Peyer's patch (tissue), 4 donors: ENCODE results near the gene FARP1. TPM values are rescaled to one million over a fixed set of nuclear protein-coding genes. Genes with fewer than 3 reads are reported as not detected.
"Not testable (repeated sequence)": the region's sequence is repeated elsewhere in the genome, so short reads cannot be mapped to it uniquely, and the experiment has no call there.

Source experiments
- DNase-seq, 3 donors: peaks; one replicate each; pipeline ENCODE4 v3.0.0-alpha.2; 2017 to 2019
- H3K27ac ChIP-seq, 4 donors: fragments of 200-600 bp; sonication (generic); one replicate each; pipeline ENCODE4 v1.5.1; 2016 to 2019
- H3K27me3 ChIP-seq, 2 donors: fragments of 200-600 bp; sonication (generic); one replicate each; pipeline ENCODE4 v1.5.1; 2019
- H3K36me3 ChIP-seq, 3 donors: fragments of 200-600 bp; sonication (generic); one replicate each; pipeline ENCODE4 v1.5.1; 2016 to 2019
- H3K4me1 ChIP-seq, 4 donors: fragments of 200-600 bp; sonication (generic); one replicate each; pipeline ENCODE4 v1.5.1; 2016 to 2019
- H3K4me3 ChIP-seq, 4 donors: fragments of 200-600 bp; sonication (generic); 1 replicate in 3 of 4; 2 replicates in 1 of 4; pipeline ENCODE4 v1.5.1; 2016 to 2019; ENCODE audit warnings: mild to moderate bottlenecking in 1 of 4
- H3K9me3 ChIP-seq, 4 donors: fragments of 200-600 bp; sonication (generic); one replicate each; pipeline ENCODE4 v1.5.1; 2016 to 2019; ENCODE audit warnings: mild to moderate bottlenecking in 1 of 4
- POLR2A ChIP-seq, 2 donors: fragments of 450-650 bp; IDR thresholded peaks; one replicate each; pipeline ENCODE4 v1.5.1; 2017; ENCODE audit warnings: antibody characterized with exemption in 2 of 2, mild to moderate bottlenecking in 2 of 2, moderate library complexity in 2 of 2
- total RNA-seq, 4 donors: library from RNA; depleted of rRNA; stranded (reverse); fragments of >200 nt; gene quantifications; one replicate each; pipeline ENCODE4 v1.1.0, GENCODE V29; 2016
- TF ChIP-seq, protein P1 (sequence below), 6 experiments: fragments of 450-650 bp in 4 of 6; fragments of 200-600 bp in 2 of 6; sonication (generic) in 1 of 6; IDR thresholded peaks; one replicate each; pipeline ENCODE4 v1.5.1; 2017 to 2019; ENCODE audit warnings: antibody characterized with exemption in 6 of 6, mild to moderate bottlenecking in 3 of 6, moderate library complexity in 1 of 6

FARP1 gene
- total RNA-seq, 4 donors from 2014 or later, result 10.6 to 61.1 (median 14.9) TPM

DNA sequence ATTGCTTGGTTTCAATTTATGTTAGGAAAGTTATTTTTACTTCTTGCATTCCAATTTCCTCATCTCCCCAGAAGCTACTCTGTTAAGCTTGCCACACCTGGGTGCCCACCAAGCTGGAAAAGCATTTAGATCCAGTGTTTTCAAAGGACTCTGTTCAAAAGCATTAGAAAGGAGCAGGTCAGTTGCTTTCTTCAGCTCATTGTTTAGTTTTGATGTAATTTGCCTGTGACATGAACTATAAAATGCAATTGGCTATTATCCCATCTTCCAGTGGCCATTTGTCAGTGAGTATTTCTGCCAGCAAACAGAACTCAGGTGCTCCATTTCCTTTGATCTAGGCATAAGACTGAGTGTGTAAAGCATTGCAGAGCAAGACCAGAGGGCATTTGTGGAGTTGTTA, 80.8 kb downstream of the FARP1 start:
- Histone ChIP-seq H3K4me1 (no peaks in the 10 kb centered on the region), H3K27me3 (no peaks in the 10 kb centered on the region), H3K36me3 (no peaks in the 10 kb centered on the region), H3K9me3 (no peaks in the 10 kb centered on the region), H3K27ac (no peak overlapping the region), H3K4me3 (no peak overlapping the region)
- DNase-seq, result no peak
- no peak for TF ChIP-seq POLR2A (IDR thresholded peaks at IDR 0.05)
- TF ChIP-seq, protein P1, sequence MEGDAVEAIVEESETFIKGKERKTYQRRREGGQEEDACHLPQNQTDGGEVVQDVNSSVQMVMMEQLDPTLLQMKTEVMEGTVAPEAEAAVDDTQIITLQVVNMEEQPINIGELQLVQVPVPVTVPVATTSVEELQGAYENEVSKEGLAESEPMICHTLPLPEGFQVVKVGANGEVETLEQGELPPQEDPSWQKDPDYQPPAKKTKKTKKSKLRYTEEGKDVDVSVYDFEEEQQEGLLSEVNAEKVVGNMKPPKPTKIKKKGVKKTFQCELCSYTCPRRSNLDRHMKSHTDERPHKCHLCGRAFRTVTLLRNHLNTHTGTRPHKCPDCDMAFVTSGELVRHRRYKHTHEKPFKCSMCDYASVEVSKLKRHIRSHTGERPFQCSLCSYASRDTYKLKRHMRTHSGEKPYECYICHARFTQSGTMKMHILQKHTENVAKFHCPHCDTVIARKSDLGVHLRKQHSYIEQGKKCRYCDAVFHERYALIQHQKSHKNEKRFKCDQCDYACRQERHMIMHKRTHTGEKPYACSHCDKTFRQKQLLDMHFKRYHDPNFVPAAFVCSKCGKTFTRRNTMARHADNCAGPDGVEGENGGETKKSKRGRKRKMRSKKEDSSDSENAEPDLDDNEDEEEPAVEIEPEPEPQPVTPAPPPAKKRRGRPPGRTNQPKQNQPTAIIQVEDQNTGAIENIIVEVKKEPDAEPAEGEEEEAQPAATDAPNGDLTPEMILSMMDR (IDR thresholded peaks at IDR 0.05), result no peak

DNA sequence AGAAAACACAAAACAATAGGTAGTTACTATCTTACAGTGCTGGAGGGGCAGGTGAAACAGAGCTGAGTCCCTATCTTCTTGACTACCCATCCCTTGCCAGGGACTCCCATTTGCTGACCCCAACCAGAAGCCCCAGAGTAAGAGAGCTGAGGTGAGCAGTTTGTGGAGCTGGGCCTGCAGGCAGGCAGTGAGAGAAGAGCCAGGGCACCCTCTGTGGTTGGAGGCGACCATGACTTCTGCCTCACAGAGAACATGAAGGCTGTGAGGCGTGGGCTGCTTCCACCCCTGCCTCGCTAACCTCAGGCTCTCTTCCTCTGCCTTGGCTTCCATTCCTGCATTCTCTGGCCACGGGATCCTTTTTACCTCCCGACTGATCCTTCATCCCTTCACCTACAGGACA, 81.7 kb downstream of the FARP1 start:
- H3K4me1 ChIP-seq, result no peaks in the 10 kb centered on the region
- TF ChIP-seq, protein P1 (IDR thresholded peaks at IDR 0.05), result no peak
- TF ChIP-seq POLR2A (IDR thresholded peaks at IDR 0.05), result no peak
- DNase-seq, result no peak
- H3K27ac ChIP-seq, result no peak overlapping the region
- H3K27me3 ChIP-seq, result no peaks in the 10 kb centered on the region
- H3K4me3 ChIP-seq, result no peak overlapping the region
- no peaks in the 10 kb centered on the region for H3K9me3 ChIP-seq
- no peaks in the 10 kb centered on the region for H3K36me3 ChIP-seq

DNA sequence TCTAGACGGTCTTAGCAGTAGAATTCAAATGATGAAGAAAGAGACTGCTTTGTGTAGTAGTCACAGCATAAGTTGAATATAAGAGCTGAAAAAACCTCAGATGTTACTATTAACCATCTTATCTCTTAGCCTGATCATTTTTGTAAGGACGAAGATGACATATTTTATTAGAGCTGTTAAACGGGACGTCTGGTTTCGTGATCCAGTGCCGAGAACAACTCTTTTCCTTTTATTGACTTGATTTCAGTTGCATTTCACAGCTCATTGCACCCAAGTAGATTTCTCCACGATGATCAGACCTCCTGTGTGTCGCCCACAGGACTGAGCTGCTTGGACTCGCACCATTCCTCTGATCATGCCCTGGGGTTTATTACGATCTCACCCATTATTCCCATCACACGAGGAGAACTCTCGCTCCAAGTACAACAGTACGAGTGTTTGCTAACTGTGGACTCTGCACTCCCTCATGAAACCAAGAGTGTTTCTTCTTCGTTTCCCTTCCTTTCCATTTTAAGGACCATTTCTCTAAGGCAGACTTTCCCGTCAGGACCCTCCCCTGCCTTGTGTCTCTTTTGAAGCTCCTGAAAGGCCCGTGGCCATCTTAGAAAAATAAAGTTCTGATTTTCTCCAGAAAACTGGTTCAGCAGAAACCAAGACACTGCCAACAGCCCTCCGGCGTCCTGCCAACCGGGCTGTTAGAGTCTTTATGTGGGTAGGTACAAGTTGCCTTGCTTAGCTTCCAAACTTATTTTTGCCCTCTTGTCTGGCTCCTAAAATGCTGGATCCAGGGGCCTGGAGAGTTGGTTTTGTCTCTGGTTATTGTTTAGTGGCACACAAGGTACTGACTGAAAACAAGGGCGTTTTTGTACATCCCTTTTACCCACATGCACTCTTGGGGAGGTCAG, 82.4 kb downstream of the FARP1 start:
- H3K4me1 ChIP-seq, result no peaks in the 10 kb centered on the region
- no peaks in the 10 kb centered on the region for H3K9me3 ChIP-seq
- no peak overlapping the region for H3K27ac ChIP-seq
- H3K36me3 ChIP-seq, result no peaks in the 10 kb centered on the region
- TF ChIP-seq, protein P1 (IDR thresholded peaks at IDR 0.05), result no peak
- no peak for TF ChIP-seq POLR2A (IDR thresholded peaks at IDR 0.05)
- DNase-seq, result no peak
- H3K4me3 ChIP-seq, result no peak overlapping the region
- no peaks in the 10 kb centered on the region for H3K27me3 ChIP-seq

DNA sequence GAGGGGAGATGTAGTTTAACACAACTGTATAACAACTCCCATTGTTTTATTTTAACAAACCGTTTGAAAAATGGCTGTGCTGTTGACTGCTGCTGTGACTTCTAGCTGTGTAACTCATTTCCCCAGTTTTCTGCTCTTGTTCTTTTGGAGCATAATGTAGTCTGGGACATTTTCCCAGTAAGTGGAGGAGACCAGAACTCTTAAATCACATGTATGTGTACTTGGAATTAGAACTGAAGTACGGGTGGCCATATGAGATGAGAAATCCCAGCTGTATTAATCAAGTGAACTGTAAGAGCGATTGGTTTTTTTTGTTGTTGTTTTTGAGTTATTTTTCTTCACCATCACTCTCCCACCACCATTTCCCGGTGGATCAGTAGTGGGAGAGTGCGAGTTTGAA, 83.6 kb downstream of the FARP1 start:
- H3K9me3 ChIP-seq, result peaks cover 0 to 2% (median 0%) of the 10 kb centered on the region in 4 donors
- TF ChIP-seq, protein P1 (IDR thresholded peaks at IDR 0.05), result no peak
- no peak for TF ChIP-seq POLR2A (IDR thresholded peaks at IDR 0.05)
- no peaks in the 10 kb centered on the region for H3K4me1 ChIP-seq
- no peak for DNase-seq
- H3K27me3 ChIP-seq, result no peaks in the 10 kb centered on the region
- H3K27ac ChIP-seq, result no peak overlapping the region
- no peaks in the 10 kb centered on the region for H3K36me3 ChIP-seq
- no peak overlapping the region for H3K4me3 ChIP-seq

DNA sequence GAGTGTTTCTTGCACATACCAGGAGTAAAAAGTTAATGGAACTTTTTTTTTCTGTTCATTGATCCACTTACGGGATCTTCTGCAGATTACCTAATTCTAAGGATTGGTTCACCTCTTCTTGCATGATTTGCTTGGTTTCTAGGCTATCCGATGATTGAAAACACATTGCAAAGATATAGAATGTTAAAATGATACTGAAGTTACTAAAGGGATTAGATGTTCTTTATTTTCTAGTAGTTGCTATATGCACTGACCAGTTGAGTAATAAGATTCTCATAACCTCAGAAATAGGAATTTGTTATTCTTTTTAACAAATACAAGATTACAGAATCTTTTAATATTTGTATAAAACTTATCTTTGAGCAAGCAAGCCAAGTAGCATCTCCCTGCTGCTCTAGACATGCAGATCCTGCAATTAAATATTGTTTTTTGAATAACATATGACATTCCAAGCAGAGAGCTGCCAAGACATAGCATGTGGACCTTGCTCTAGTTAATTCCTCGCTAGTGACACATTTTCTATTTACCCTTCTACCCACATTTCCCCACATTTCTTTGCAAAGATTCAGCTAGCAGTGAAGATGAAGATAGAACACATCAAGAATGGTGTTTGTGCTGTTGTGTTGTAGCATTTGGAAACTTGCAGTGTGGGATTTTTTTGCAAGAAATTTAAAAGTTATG, 85.9 kb downstream of the FARP1 start:
- Histone ChIP-seq H3K9me3 (peaks cover 0 to 2% (median 0%) of the 10 kb centered on the region in 4 donors), H3K4me3 (no peak overlapping the region), H3K27ac (no peak overlapping the region), H3K27me3 (no peaks in the 10 kb centered on the region), H3K4me1 (no peaks in the 10 kb centered on the region), H3K36me3 (no peaks in the 10 kb centered on the region)
- TF ChIP-seq, protein P1 (IDR thresholded peaks at IDR 0.05), result no peak
- no peak for TF ChIP-seq POLR2A (IDR thresholded peaks at IDR 0.05)
- DNase-seq, result no peak

DNA sequence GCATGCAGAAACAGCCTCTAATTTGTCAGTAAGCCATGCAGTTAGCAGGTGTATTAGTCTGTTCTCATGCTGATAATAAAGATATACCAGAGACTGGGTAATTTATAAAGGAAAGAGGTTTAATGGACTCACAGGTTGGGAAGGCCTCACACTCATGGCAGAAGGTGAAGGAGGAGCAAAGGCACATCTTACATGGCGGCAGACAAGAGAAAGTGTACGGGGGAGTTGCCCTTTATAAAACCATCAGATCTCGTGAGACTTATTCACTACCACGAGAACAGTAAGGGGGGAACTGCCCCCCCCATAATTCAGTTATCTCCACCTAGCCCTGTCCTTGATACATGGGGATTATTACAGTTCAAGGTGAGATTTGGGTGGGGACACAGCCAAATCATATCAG, 87.9 kb downstream of the FARP1 start:
- not testable (repeated sequence) for H3K4me1 ChIP-seq, H3K36me3 ChIP-seq, H3K9me3 ChIP-seq, H3K27me3 ChIP-seq, DNase-seq, H3K4me3 ChIP-seq, H3K27ac ChIP-seq
